GM12801 (cell line): ENCODE data around the gene ADAR.

ENCODE experiments used
- CTCF ChIP-seq: IDR thresholded peaks from one replicate; pipeline ENCODE4 v1.5.1; 2011; ENCODE audit warnings: control low read depth; ENCODE audit not compliant: insufficient read length; ENCODE audit errors: extremely low read depth

The ADAR gene

GRCh38 chr1:154590756-154591155 is 17.2 kb downstream of the ADAR start:
- TF ChIP-seq CTCF: no peak

DNA sequence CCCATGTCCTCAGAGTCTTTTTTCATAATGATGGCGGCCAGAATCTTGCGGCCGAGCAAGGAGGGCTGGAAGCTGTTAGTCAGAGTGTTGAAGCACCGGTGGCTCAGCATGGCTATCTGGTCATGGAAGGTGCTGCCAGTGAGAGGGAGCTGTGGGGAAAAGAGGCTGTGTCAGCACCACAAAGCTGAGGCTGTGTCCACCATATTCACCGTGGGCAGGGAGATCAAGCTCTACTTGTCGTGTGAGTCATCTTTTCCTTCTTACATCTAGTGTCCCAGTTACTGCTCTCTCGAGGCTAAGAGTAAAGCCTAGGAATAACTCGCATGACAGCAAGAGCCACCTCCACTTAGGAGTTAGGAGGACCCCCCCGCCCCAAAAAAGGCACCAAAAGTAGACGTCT is 18.2 kb downstream of the ADAR start:
- no peak for TF ChIP-seq CTCF

- TF ChIP-seq CTCF: no peak
Observed at GRCh38 chr1:154586641-154587040, 21.3 kb downstream of the ADAR start.

- no peak for TF ChIP-seq CTCF
Observed at GRCh38 chr1:154586231-154586630, 21.8 kb downstream of the ADAR start.

DNA sequence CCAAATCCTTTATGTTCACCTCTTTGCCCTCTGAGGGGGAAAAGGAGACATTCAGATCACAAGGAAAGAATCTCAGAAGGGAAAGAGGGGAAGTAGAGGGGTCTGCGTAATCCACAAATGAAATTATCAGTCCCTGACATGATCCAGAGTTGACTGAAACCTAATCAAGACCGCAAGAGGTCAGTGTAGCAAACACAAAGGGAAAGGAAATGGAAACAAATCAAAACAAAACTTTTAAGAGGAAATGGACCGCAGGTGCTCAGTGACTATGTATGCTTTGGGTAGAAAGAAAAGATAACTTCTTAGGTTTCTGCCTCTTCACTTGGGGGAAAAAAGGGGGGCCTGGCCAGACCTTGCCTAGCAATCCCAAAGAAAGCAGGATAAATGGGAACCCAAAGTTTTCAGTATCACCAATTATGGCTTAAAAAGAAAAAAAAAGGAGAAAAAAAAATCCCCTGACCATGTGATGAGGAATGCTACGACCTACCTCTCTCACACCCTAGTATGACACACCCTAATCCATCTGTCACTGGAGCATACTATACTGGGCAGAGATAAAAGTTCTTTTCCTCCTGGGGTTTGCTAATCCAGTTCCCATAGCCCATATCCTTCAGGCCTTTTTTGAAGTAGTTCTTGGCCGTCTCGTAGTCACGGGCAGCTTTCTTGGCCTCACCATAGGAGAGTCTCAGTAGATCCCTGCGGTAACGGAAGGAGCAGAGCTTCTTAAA is 23.6 kb downstream of the ADAR start:
- no peak for TF ChIP-seq CTCF

GRCh38 chr1:154583773-154584172 is 24.2 kb downstream of the ADAR start:
- no peak for TF ChIP-seq CTCF

DNA sequence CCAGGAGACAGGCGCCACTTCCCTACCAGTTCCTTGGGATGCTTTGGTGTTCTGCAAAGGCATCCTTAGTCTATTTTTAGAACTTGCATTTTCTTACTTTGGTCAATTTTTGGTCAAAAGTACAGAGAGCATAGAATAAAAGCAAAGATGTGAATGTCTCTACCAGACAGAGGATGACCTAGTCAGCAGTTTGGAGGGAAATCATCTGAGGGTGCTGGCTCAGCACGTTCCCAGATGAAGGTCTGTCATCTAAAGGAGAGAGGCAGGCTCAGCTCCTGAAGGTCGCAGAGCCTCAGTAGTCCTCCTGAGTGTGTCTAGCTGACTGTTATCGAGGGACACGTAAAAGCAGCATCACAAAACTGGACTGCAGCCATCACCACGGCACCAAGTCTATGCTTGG is 25.1 kb downstream of the ADAR start:
- TF ChIP-seq CTCF: no peak

- TF ChIP-seq CTCF: no peak
Observed at GRCh38 chr1:154581766-154582165, 26.2 kb downstream of the ADAR start.
